Urinary bladder (tissue), 4 donors: ENCODE data around the gene PIK3IP1. TPM values are rescaled to one million over a fixed set of nuclear protein-coding genes. Genes with fewer than 3 reads are reported as not detected.
A peak's percentile ranks its signal among the peaks of the same experiment; 100 is the strongest.

Experiments
- DNase-seq: peaks from one replicate; pipeline ENCODE4 v3.0.0-alpha.2; 2015; ENCODE audit errors: extremely low spot score
- H3K27ac ChIP-seq: one replicate; pipeline ENCODE4 v1.5.1; 2013; ENCODE audit warnings: low read depth, mild to moderate bottlenecking, moderate library complexity
- H3K36me3 ChIP-seq: one replicate; pipeline ENCODE4 v1.6.1; 2013; ENCODE audit warnings: mild to moderate bottlenecking, moderate library complexity; ENCODE audit not compliant: insufficient read depth
- H3K4me1 ChIP-seq: one replicate; pipeline ENCODE4 v1.6.1; 2013; ENCODE audit warnings: mild to moderate bottlenecking, moderate library complexity; ENCODE audit not compliant: insufficient read depth
- H3K4me3 ChIP-seq: one replicate; pipeline ENCODE4 v1.5.1; 2013; ENCODE audit warnings: low read depth, low read length
- WGBS: extraction: QIAGEN DNeasy Blood & Tissue Kit; methylation state at CpG from one replicate; pipeline ENCODE4 v1.1.7; 2013; 5-methylcytosine and 5-hydroxymethylcytosine counted together
- polyA plus RNA-seq: library from polyadenylated mRNA; stranded (reverse); fragments of 200-250 nt; gene quantifications from one replicate; pipeline ENCODE4 v1.2.3, GENCODE V29; 2013
- total RNA-seq: library from RNA; depleted of rRNA; stranded (reverse); fragments of >200 nt; gene quantifications from one replicate; pipeline ENCODE4 v1.2.3, GENCODE V29; 2014
- donor health status: healthy with polysubstance abuse.
- donor health status: healthy.

The PIK3IP1 gene
- total and polyA plus RNA-seq, 2 donors: 19.5 to 29.2 TPM

- 72% methylated on average over 6 of the region's 6 CpGs for WGBS
- no peaks in the 10 kb centered on the region for H3K36me3 ChIP-seq
These were observed 13.5 kb downstream of the PIK3IP1 start for GRCh38 chr22:31278626-31279326.

GRCh38 chr22:31278151-31278621 lies 14.1 kb downstream of the PIK3IP1 start:
- Histone ChIP-seq H3K4me3 (no peak overlapping the region), H3K36me3 (no peaks in the 10 kb centered on the region), H3K4me1 (no peaks in the 10 kb centered on the region), H3K27ac (peak overlapping the region; percentile 14)
- no peak for DNase-seq
- WGBS: 85% methylated on average over 9 of the region's 9 CpGs

More at GRCh38 chr22:31278626-31279326, 13.5 kb downstream of the PIK3IP1 start:
- DNase-seq: no peak
- Histone ChIP-seq H3K4me1 (no peaks in the 10 kb centered on the region), H3K4me3 (no peak overlapping the region), H3K27ac (peak overlapping the region; percentile 33)

DNA sequence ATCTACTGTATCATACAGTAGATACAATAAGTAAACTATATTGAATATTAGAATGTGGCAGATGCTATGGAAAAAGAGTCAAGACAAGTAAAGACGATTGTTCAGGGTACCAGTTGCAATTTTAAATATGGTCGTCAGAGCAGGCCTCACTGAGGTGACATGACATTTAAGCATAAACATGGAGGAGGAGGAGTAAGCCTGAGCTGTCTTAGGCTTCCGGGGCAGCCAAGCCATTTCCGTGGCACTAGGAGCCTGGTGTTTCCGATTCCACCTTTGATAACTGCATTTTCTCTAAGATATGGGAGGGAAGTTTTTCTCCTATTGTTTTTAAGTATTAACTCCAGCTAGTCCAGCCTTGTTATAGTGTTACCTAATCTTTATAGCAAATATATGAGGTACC lies 14.5 kb downstream of the PIK3IP1 start:
- H3K4me3 ChIP-seq: no peak overlapping the region
- 79% methylated on average over 5 of the region's 5 CpGs for WGBS
- H3K36me3 ChIP-seq: no peaks in the 10 kb centered on the region
- no peaks in the 10 kb centered on the region for H3K4me1 ChIP-seq
- H3K27ac ChIP-seq: no peak overlapping the region
- DNase-seq: no peak

GRCh38 chr22:31276426-31277167 lies 15.7 kb downstream of the PIK3IP1 start:
- Histone ChIP-seq H3K36me3 (no peaks in the 10 kb centered on the region), H3K27ac (no peak overlapping the region), H3K4me1 (no peaks in the 10 kb centered on the region), H3K4me3 (no peak overlapping the region)
- DNase-seq: no peak
- 94% methylated on average over 69 of the region's 69 CpGs for WGBS

GRCh38 chr22:31275576-31275975 lies 16.7 kb downstream of the PIK3IP1 start:
- H3K27ac ChIP-seq: no peak overlapping the region

DNA sequence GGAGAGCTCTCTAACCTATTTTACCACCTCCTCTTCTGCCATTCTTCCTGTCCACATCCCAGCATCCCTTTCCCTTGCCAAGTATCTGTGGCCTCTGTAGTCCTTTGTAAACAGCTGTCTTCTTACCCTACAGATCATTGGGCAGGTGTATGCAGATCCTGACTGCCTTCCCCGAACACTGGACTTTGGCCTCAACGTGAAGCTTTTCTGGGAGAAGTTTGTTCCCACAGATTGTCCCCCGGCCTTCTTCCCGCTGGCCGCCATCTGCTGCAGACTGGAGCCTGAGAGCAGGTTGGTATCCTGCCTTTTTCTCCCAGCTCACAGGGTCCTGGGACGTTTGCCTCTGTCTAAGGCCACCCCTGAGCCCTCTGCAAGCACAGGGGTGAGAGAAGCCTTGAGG lies 17.3 kb downstream of the PIK3IP1 start:
- WGBS: 85% methylated on average over 6 of the region's 6 CpGs
- no peaks in the 10 kb centered on the region for H3K4me1 ChIP-seq
- no peak for DNase-seq
- H3K36me3 ChIP-seq: no peaks in the 10 kb centered on the region
- H3K4me3 ChIP-seq: no peak overlapping the region
- H3K27ac ChIP-seq: no peak overlapping the region

More at GRCh38 chr22:31275576-31275975, 16.7 kb downstream of the PIK3IP1 start:
- WGBS: 68% methylated on average over 5 of the region's 5 CpGs
- DNase-seq: no peak
- Histone ChIP-seq H3K36me3 (no peaks in the 10 kb centered on the region), H3K4me3 (no peak overlapping the region), H3K4me1 (no peaks in the 10 kb centered on the region)

DNA sequence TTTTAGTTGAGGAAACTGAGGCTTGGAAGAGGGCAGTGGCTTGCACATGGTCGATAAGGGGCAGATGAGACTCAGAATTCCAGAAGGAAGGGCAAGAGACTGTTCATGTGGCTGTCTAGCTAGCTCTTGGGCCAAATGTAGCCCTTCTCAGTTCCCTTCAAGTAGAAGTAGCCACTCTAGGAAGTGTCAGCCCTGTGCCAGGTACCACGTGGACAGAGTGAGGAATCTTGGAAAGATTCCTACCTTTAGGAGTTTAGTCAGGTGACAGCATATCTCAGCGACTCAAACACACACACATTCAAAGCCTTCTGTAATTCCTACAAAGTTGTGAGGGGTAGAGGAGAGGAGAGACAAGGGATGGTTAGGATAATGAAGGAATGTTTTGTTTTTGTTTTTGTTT lies 18.3 kb downstream of the PIK3IP1 start:
- Histone ChIP-seq H3K4me1 (no peaks in the 10 kb centered on the region), H3K4me3 (no peak overlapping the region), H3K36me3 (no peaks in the 10 kb centered on the region), H3K27ac (no peak overlapping the region)
- DNase-seq: no peak
- WGBS: 86% methylated on average over 3 of the region's 3 CpGs

- no peaks in the 10 kb centered on the region for H3K36me3 ChIP-seq
- WGBS: 68% methylated on average over 15 of the region's 15 CpGs
- no peak for DNase-seq
These were observed 19.5 kb downstream of the PIK3IP1 start for GRCh38 chr22:31272522-31273446.

GRCh38 chr22:31271485-31271884 lies 20.8 kb downstream of the PIK3IP1 start:
- no peak overlapping the region for H3K27ac ChIP-seq
- H3K36me3 ChIP-seq: no peaks in the 10 kb centered on the region
- WGBS: 79% methylated on average over 3 of the region's 3 CpGs
- H3K4me3 ChIP-seq: no peak overlapping the region
- no peaks in the 10 kb centered on the region for H3K4me1 ChIP-seq
- DNase-seq: no peak

More at GRCh38 chr22:31272522-31273446, 19.5 kb downstream of the PIK3IP1 start:
- Histone ChIP-seq H3K4me1 (no peaks in the 10 kb centered on the region), H3K27ac (no peak overlapping the region), H3K4me3 (no peak overlapping the region)

DNA sequence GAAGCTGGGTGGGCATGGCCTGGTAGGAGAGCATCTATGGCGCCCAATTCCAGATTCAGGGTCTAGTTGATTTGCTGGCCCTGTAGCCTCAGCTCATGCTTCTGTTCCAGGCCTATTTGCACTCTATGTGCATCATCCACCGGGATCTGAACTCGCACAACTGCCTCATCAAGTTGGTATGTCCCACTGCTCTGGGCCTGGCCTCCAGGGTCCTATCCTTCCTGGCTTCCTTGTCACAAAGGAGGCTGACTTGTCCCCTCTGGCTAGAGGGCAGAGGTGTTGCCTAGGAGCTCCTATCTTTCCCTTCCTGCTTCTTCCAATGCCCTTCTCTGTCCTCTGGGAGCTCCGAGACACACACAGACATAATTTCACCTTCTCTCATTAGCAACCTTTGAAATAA lies 21.3 kb downstream of the PIK3IP1 start:
- Histone ChIP-seq H3K4me3 (no peak overlapping the region), H3K27ac (no peak overlapping the region), H3K36me3 (no peaks in the 10 kb centered on the region), H3K4me1 (no peaks in the 10 kb centered on the region)
- 97% methylated on average over 4 of the region's 4 CpGs for WGBS
- no peak for DNase-seq

GRCh38 chr22:31269892-31270579 lies 22.3 kb downstream of the PIK3IP1 start:
- Histone ChIP-seq H3K4me3 (no peak overlapping the region), H3K27ac (no peak overlapping the region), H3K36me3 (no peaks in the 10 kb centered on the region), H3K4me1 (no peaks in the 10 kb centered on the region)
- DNase-seq: no peak
- 47% methylated on average over 3 of the region's 3 CpGs for WGBS

DNA sequence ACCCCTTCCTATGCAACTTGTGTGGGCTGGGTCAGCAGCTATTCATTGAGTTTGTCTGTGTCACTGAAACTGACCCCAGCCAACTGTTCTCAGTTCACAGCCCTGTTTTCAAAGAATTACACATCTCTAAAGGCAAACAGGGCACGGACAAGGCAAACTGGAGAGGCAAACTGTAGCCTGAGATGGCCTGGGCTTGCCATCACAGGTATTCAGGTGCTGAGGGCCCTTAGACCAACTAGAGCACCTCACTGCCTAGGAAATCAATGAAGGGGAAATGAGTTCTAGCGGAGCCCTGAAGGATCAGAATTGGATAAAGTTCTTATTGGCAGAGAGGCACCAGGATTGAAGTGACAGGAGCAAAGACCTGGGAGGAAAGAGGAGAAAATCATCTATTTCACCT lies 24.0 kb downstream of the PIK3IP1 start:
- no peak for DNase-seq
- H3K4me3 ChIP-seq: no peak overlapping the region
- no peaks in the 10 kb centered on the region for H3K4me1 ChIP-seq
- H3K36me3 ChIP-seq: no peaks in the 10 kb centered on the region
- WGBS: 97% methylated on average over 2 of the region's 2 CpGs
- no peak overlapping the region for H3K27ac ChIP-seq
